ENCODE measurements around the gene KRTAP12-2. TPM values are rescaled to one million over a fixed set of nuclear protein-coding genes. Genes with fewer than 3 reads are reported as not detected.
"Not testable (repeated sequence)": the region's sequence is repeated elsewhere in the genome, so short reads cannot be mapped to it uniquely, and the experiment has no call there.

Gene KRTAP12-2
- total and polyA plus RNA-seq, 4 donors = not detected

GRCh38 chr21:44667612-44668011 lies 885 bp upstream of the KRTAP12-2 start:
- Histone ChIP-seq H3K36me3 (ENCODE audit: control insufficient read depth, insufficient read depth, low read length) (no peaks in the 10 kb centered on the region), H3K4me1 (ENCODE audit: control insufficient read depth, insufficient read depth, low read length) (no peaks in the 10 kb centered on the region), H3K27ac (ENCODE audit: low read depth, low read length) (no peak overlapping the region), H3K27me3 (ENCODE audit: control insufficient read depth, insufficient read depth, low read length) (no peaks in the 10 kb centered on the region), H3K9me3 (ENCODE audit: control insufficient read depth, insufficient read depth, low read length) (peaks cover 4% of the 10 kb centered on the region), H3K4me3 (ENCODE audit: low read depth, low read length) (no peak overlapping the region)
- DNase-seq (ENCODE audit: low read depth in 4 of 6, low spot score in 6 of 6) = no peak
- 50% methylated on average over 1 of the region's 1 CpG for WGBS (ENCODE audit: insufficient coverage)

- Histone ChIP-seq H3K27me3 (ENCODE audit: control insufficient read depth, insufficient read depth, low read length) (no peaks in the 10 kb centered on the region), H3K36me3 (ENCODE audit: control insufficient read depth, insufficient read depth, low read length) (no peaks in the 10 kb centered on the region), H3K4me3 (ENCODE audit: low read depth, low read length) (no peak overlapping the region), H3K9me3 (ENCODE audit: control insufficient read depth, insufficient read depth, low read length) (no peaks in the 10 kb centered on the region), H3K4me1 (ENCODE audit: control insufficient read depth, insufficient read depth, low read length) (no peaks in the 10 kb centered on the region), H3K27ac (ENCODE audit: low read depth, low read length) (no peak overlapping the region)
- DNase-seq (ENCODE audit: low read depth in 4 of 6, low spot score in 6 of 6) = no peak
- WGBS (ENCODE audit: insufficient coverage) = 94% methylated on average over 5 of the region's 5 CpGs
Measured at GRCh38 chr21:44664691-44665090, 2.0 kb downstream of the KRTAP12-2 start.

GRCh38 chr21:44661567-44661966 lies 5.2 kb downstream of the KRTAP12-2 start:
- WGBS (ENCODE audit: insufficient coverage) = 53% methylated on average over 5 of the region's 7 CpGs

GRCh38 chr21:44658913-44659595 lies 7.7 kb downstream of the KRTAP12-2 start:
- Histone ChIP-seq H3K27me3 (ENCODE audit: control insufficient read depth, insufficient read depth, low read length) (no peaks in the 10 kb centered on the region), H3K4me1 (ENCODE audit: control insufficient read depth, insufficient read depth, low read length) (no peaks in the 10 kb centered on the region), H3K4me3 (ENCODE audit: low read depth, low read length) (no peak overlapping the region), H3K36me3 (ENCODE audit: control insufficient read depth, insufficient read depth, low read length) (no peaks in the 10 kb centered on the region), H3K27ac (ENCODE audit: low read depth, low read length) (no peak overlapping the region), H3K9me3 (ENCODE audit: control insufficient read depth, insufficient read depth, low read length) (no peaks in the 10 kb centered on the region)
- no peak for DNase-seq (ENCODE audit: low read depth in 4 of 6, low spot score in 6 of 6)
- 58% methylated on average over 4 of the region's 11 CpGs for WGBS (ENCODE audit: insufficient coverage)

More at GRCh38 chr21:44661567-44661966, 5.2 kb downstream of the KRTAP12-2 start:
- H3K4me3 ChIP-seq (ENCODE audit: low read depth, low read length); H3K36me3 ChIP-seq (ENCODE audit: control insufficient read depth, insufficient read depth, low read length); DNase-seq (ENCODE audit: low read depth in 4 of 6, low spot score in 6 of 6); H3K27me3 ChIP-seq (ENCODE audit: control insufficient read depth, insufficient read depth, low read length); H3K27ac ChIP-seq (ENCODE audit: low read depth, low read length); H3K4me1 ChIP-seq (ENCODE audit: control insufficient read depth, insufficient read depth, low read length); H3K9me3 ChIP-seq (ENCODE audit: control insufficient read depth, insufficient read depth, low read length): not testable (repeated sequence)

- H3K27ac ChIP-seq (ENCODE audit: low read depth, low read length) = no peak overlapping the region
- H3K4me3 ChIP-seq (ENCODE audit: low read depth, low read length) = no peak overlapping the region
- WGBS (ENCODE audit: insufficient coverage) = 100% methylated on average over 1 of the region's 5 CpGs
- H3K36me3 ChIP-seq (ENCODE audit: control insufficient read depth, insufficient read depth, low read length) = no peaks in the 10 kb centered on the region
- H3K27me3 ChIP-seq (ENCODE audit: control insufficient read depth, insufficient read depth, low read length) = no peaks in the 10 kb centered on the region
- DNase-seq (ENCODE audit: low read depth in 4 of 6, low spot score in 6 of 6) = no peak
- no peaks in the 10 kb centered on the region for H3K4me1 ChIP-seq (ENCODE audit: control insufficient read depth, insufficient read depth, low read length)
- no peaks in the 10 kb centered on the region for H3K9me3 ChIP-seq (ENCODE audit: control insufficient read depth, insufficient read depth, low read length)
Measured at GRCh38 chr21:44658541-44658910, 8.2 kb downstream of the KRTAP12-2 start.

- H3K36me3 ChIP-seq (ENCODE audit: control insufficient read depth, insufficient read depth, low read length) = no peaks in the 10 kb centered on the region
- H3K4me3 ChIP-seq (ENCODE audit: low read depth, low read length) = no peak within 1 kb of the TSS
- H3K27me3 ChIP-seq (ENCODE audit: control insufficient read depth, insufficient read depth, low read length) = no peaks in the 10 kb centered on the region
- 91% methylated on average over 19 of the region's 26 CpGs for WGBS (ENCODE audit: insufficient coverage)
- H3K4me1 ChIP-seq (ENCODE audit: control insufficient read depth, insufficient read depth, low read length) = no peaks in the 10 kb centered on the region
- H3K27ac ChIP-seq (ENCODE audit: low read depth, low read length) = no peak within 1 kb of the TSS
- no peak for DNase-seq (ENCODE audit: low read depth in 4 of 6, low spot score in 6 of 6)
- no peaks in the 10 kb centered on the region for H3K9me3 ChIP-seq (ENCODE audit: control insufficient read depth, insufficient read depth, low read length)
Measured at GRCh38 chr21:44657635-44658540, 8.8 kb downstream of the KRTAP12-2 start, which contains the start of gene KRTAP12-3. Gene KRTAP12-3 (plus strand): TSS chr21:44657932. CDS start chr21:44657980, 48 bp downstream.

- no peak for DNase-seq (ENCODE audit: low read depth in 4 of 6, low spot score in 6 of 6)
- H3K4me3 ChIP-seq (ENCODE audit: low read depth, low read length) = no peak overlapping the region
- H3K36me3 ChIP-seq (ENCODE audit: control insufficient read depth, insufficient read depth, low read length) = no peaks in the 10 kb centered on the region
- H3K9me3 ChIP-seq (ENCODE audit: control insufficient read depth, insufficient read depth, low read length) = no peaks in the 10 kb centered on the region
- no peak overlapping the region for H3K27ac ChIP-seq (ENCODE audit: low read depth, low read length)
- 80% methylated on average over 1 of the region's 1 CpG for WGBS (ENCODE audit: insufficient coverage)
- no peaks in the 10 kb centered on the region for H3K4me1 ChIP-seq (ENCODE audit: control insufficient read depth, insufficient read depth, low read length)
- H3K27me3 ChIP-seq (ENCODE audit: control insufficient read depth, insufficient read depth, low read length) = no peaks in the 10 kb centered on the region
Measured at GRCh38 chr21:44656868-44657267, 9.9 kb downstream of the KRTAP12-2 start.

GRCh38 chr21:44654576-44655175 lies 12.1 kb downstream of the KRTAP12-2 start, which contains the start of gene KRTAP12-4:
Gene KRTAP12-4 (minus strand): TSS chr21:44654659. CDS start chr21:44654614, 45 bp downstream.
- WGBS (ENCODE audit: insufficient coverage) = 63% methylated on average over 5 of the region's 9 CpGs
- Histone ChIP-seq H3K27me3 (ENCODE audit: control insufficient read depth, insufficient read depth, low read length) (no peaks in the 10 kb centered on the region), H3K9me3 (ENCODE audit: control insufficient read depth, insufficient read depth, low read length) (no peaks in the 10 kb centered on the region), H3K4me3 (ENCODE audit: low read depth, low read length) (no peak within 1 kb of the TSS), H3K36me3 (ENCODE audit: control insufficient read depth, insufficient read depth, low read length) (no peaks in the 10 kb centered on the region), H3K4me1 (ENCODE audit: control insufficient read depth, insufficient read depth, low read length) (no peaks in the 10 kb centered on the region), H3K27ac (ENCODE audit: low read depth, low read length) (no peak within 1 kb of the TSS)
- DNase-seq (ENCODE audit: low read depth in 4 of 6, low spot score in 6 of 6) = no peak

- H3K4me1 ChIP-seq (ENCODE audit: control insufficient read depth, insufficient read depth, low read length) = no peaks in the 10 kb centered on the region
- no peak overlapping the region for H3K4me3 ChIP-seq (ENCODE audit: low read depth, low read length)
- no peaks in the 10 kb centered on the region for H3K9me3 ChIP-seq (ENCODE audit: control insufficient read depth, insufficient read depth, low read length)
- DNase-seq (ENCODE audit: low read depth in 4 of 6, low spot score in 6 of 6) = no peak
- WGBS (ENCODE audit: insufficient coverage) = 78% methylated on average over 15 of the region's 17 CpGs
- H3K27ac ChIP-seq (ENCODE audit: low read depth, low read length) = no peak overlapping the region
- no peaks in the 10 kb centered on the region for H3K27me3 ChIP-seq (ENCODE audit: control insufficient read depth, insufficient read depth, low read length)
- no peaks in the 10 kb centered on the region for H3K36me3 ChIP-seq (ENCODE audit: control insufficient read depth, insufficient read depth, low read length)
Measured at GRCh38 chr21:44653656-44654575, 12.8 kb downstream of the KRTAP12-2 start.
